Activated T-cell treated with anti-CD3 and anti-CD28 coated beads, Interleukin-2, amount 50 U/mL, for 48 hours (primary cell): ENCODE data around the gene SOAT2.
"Not testable (repeated sequence)": the region's sequence is repeated elsewhere in the genome, so short reads cannot be mapped to it uniquely, and the experiment has no call there.

Experiments used
- DNase-seq, 2 experiments: peaks; one replicate each; pipeline ENCODE4 v3.0.0-alpha.2; 2020

Gene SOAT2

GRCh38 chr12:53107122-53107521, 3.8 kb downstream of the SOAT2 start:
- no peak for DNase-seq

- DNase-seq = not testable (repeated sequence)
Observed at GRCh38 chr12:53112431-53112830, 9.1 kb downstream of the SOAT2 start.

- no peak for DNase-seq
Observed at GRCh38 chr12:53113136-53113705, 9.9 kb downstream of the SOAT2 start.

GRCh38 chr12:53113951-53114350, 10.7 kb downstream of the SOAT2 start:
- no peak for DNase-seq

GRCh38 chr12:53115112-53115890, 12.0 kb downstream of the SOAT2 start:
- no peak for DNase-seq

- no peak for DNase-seq
Observed at GRCh38 chr12:53115891-53116648, 12.8 kb downstream of the SOAT2 start.

GRCh38 chr12:53118751-53119300, 15.5 kb downstream of the SOAT2 start:
- DNase-seq = no peak

- DNase-seq = no peak
Observed at GRCh38 chr12:53120685-53121525, 17.6 kb downstream of the SOAT2 start.

GRCh38 chr12:53122961-53123468, 19.7 kb downstream of the SOAT2 start:
- DNase-seq = no peak

- DNase-seq = no peak
Observed at GRCh38 chr12:53123578-53124351, 20.5 kb downstream of the SOAT2 start.

GRCh38 chr12:53124352-53124723, 21.1 kb downstream of the SOAT2 start:
- DNase-seq = no peak

- no peak for DNase-seq
Observed at GRCh38 chr12:53127169-53127568, 23.9 kb downstream of the SOAT2 start.

- no peak for DNase-seq
Observed at GRCh38 chr12:53128780-53129569, 25.7 kb downstream of the SOAT2 start.

GRCh38 chr12:53131844-53132243, 28.6 kb downstream of the SOAT2 start:
- DNase-seq = no peak

- no peak for DNase-seq
Observed at GRCh38 chr12:53133722-53134121, 30.4 kb downstream of the SOAT2 start.

- DNase-seq = no peak
Observed at GRCh38 chr12:53143355-53143754, 40.1 kb downstream of the SOAT2 start.

GRCh38 chr12:53145383-53146260, 42.3 kb downstream of the SOAT2 start:
- DNase-seq = no peak

GRCh38 chr12:53147181-53147580, 43.9 kb downstream of the SOAT2 start:
- no peak for DNase-seq

GRCh38 chr12:53147653-53148052, 44.4 kb downstream of the SOAT2 start:
- DNase-seq = no peak

GRCh38 chr12:53151039-53151438, 47.8 kb downstream of the SOAT2 start:
- DNase-seq = no peak
